Measurements from ENCODE around the gene KRTAP19-6. TPM values are rescaled to one million over a fixed set of nuclear protein-coding genes. Genes with fewer than 3 reads are reported as not detected.
A peak's percentile ranks its signal among the peaks of the same experiment; 100 is the strongest.
"Not testable (repeated sequence)": the region's sequence is repeated elsewhere in the genome, so short reads cannot be mapped to it uniquely, and the experiment has no call there.

The KRTAP19-6 gene
- total RNA-seq, 2 experiments from 2014 or later = not detected

DNA sequence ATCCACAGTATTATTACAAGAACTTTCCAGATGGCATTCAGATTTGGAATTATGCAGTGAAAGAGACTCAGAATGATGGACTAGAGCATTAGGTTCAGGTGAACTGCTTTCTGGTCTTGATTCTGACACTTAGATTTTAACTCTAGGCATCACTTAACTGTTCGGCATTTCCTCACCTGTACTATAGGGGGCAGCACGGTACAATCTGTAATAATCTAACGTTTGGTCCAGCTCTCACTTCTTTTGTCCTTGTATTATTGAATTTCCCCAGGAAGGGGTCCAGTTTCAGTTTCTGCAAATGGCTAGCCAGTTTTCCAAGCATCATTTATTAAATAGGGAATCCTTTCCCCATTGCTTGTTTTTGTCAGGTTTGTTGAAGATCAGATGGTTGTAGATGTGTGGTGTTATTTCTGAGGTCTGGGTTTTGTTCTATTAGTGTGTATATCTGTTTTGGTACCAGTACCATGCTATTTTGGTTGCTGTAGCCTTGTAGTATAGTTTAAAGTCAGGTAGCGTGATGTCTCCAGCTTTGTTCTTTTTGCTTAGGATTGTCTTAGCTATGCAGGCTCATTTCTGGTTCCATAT is 36.0 kb downstream of the KRTAP19-6 start:
- H3K27ac Mint-ChIP-seq; H3K36me3 Mint-ChIP-seq (ENCODE audit: low read depth); H3K4me3 Mint-ChIP-seq; POLR2A ChIA-PET; H3K4me1 Mint-ChIP-seq (ENCODE audit: low read depth); ATAC-seq; H3K9me3 Mint-ChIP-seq; H3K27me3 Mint-ChIP-seq: not testable (repeated sequence)
- CTCF ChIA-PET = interaction anchor here (0.7 to 2.0 kb wide), 7 partner anchors 12 to 579 kb away, joined by 3 to 4 read pairs (median 4); no protein-coding TSS in a partner anchor
- intact Hi-C loops (cut with micrococcal nuclease) = loop anchor here (5.0 kb wide), 1 partner anchor 582 kb away; no protein-coding TSS in a partner anchor
- peak; percentile 17 for DNase-seq
- TF ChIP-seq, protein P1, sequence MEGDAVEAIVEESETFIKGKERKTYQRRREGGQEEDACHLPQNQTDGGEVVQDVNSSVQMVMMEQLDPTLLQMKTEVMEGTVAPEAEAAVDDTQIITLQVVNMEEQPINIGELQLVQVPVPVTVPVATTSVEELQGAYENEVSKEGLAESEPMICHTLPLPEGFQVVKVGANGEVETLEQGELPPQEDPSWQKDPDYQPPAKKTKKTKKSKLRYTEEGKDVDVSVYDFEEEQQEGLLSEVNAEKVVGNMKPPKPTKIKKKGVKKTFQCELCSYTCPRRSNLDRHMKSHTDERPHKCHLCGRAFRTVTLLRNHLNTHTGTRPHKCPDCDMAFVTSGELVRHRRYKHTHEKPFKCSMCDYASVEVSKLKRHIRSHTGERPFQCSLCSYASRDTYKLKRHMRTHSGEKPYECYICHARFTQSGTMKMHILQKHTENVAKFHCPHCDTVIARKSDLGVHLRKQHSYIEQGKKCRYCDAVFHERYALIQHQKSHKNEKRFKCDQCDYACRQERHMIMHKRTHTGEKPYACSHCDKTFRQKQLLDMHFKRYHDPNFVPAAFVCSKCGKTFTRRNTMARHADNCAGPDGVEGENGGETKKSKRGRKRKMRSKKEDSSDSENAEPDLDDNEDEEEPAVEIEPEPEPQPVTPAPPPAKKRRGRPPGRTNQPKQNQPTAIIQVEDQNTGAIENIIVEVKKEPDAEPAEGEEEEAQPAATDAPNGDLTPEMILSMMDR (IDR thresholded peaks at IDR 0.05) = peak; percentile 72

DNA sequence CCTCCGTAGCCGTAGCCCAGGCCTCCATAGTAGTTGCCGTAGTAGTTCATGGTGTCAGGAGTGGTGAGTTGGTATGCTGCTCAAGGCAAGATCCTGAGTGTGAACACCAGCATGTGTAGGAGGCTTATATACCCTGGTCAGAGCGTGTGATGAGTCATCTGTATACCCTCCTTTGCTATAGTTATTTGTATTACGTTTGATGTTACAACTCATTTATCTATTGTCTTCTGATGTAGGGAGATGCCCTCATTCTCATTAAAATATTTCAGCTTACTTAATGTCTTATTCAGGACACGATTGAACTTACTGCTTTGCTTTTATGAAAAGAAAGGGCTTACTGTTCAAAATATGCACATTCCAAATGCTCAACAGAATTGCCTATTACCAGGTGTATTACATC is 39.6 kb downstream of the KRTAP19-6 start, which contains the start of gene KRTAP19-5:
TSS of gene KRTAP19-5 (minus strand) at position 101 of the 400 bp plus-strand sequence. CDS start at position 50, 51 bp downstream.
- Mint-ChIP-seq H3K4me1 (ENCODE audit: low read depth) (no peaks in the 10 kb centered on the region), H3K36me3 (ENCODE audit: low read depth) (no peaks in the 10 kb centered on the region), H3K9me3 (no peaks in the 10 kb centered on the region), H3K27ac (no peak within 1 kb of the TSS), H3K27me3 (peaks cover 3% of the 10 kb centered on the region), H3K4me3 (no peak within 1 kb of the TSS)
- POLR2A ChIA-PET = no interaction called here
- no peak for DNase-seq
- CTCF ChIA-PET = no interaction called here
- intact Hi-C loops (cut with micrococcal nuclease) = no loop called here
- TF ChIP-seq, protein P1 (IDR thresholded peaks at IDR 0.05) = no peak
- ATAC-seq = no peak

DNA sequence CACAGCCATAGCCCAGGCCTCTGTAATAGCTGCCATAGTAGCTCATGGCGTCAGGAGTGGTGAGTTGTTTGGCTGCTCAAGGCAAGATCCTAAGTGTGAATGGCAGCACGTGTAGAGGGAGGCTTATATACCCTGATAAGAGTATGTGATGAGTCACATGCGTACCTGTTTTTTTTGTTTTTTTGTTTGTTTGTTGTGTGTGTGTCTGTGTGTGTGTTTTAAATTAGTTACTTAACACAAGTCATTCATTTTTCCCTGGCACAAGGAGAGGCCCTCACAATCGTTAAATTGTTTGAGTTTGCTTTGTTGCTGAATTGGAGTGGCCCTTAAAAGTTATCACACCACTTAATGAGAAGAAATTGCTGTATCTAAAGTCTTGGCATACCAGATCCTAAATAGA is 44.6 kb downstream of the KRTAP19-6 start, which contains the start of gene KRTAP19-4:
TSS of gene KRTAP19-4 (minus strand) at position 101 of the 400 bp plus-strand sequence. CDS start at position 46, 55 bp downstream.
- ATAC-seq (no peak), DNase-seq (no peak)
- Mint-ChIP-seq H3K27me3 (no peaks in the 10 kb centered on the region), H3K27ac (no peak within 1 kb of the TSS), H3K4me1 (ENCODE audit: low read depth) (no peaks in the 10 kb centered on the region), H3K4me3 (no peak within 1 kb of the TSS), H3K9me3 (no peaks in the 10 kb centered on the region), H3K36me3 (ENCODE audit: low read depth) (no peaks in the 10 kb centered on the region)
- ChIA-PET CTCF (interaction anchor here (1.5 kb wide), 1 partner anchor 63 kb away, joined by 5 read pairs; no protein-coding TSS in a partner anchor), POLR2A (no interaction called here)
- TF ChIP-seq, protein P1 (IDR thresholded peaks at IDR 0.05) = no peak
- intact Hi-C loops (cut with micrococcal nuclease) = no loop called here

DNA sequence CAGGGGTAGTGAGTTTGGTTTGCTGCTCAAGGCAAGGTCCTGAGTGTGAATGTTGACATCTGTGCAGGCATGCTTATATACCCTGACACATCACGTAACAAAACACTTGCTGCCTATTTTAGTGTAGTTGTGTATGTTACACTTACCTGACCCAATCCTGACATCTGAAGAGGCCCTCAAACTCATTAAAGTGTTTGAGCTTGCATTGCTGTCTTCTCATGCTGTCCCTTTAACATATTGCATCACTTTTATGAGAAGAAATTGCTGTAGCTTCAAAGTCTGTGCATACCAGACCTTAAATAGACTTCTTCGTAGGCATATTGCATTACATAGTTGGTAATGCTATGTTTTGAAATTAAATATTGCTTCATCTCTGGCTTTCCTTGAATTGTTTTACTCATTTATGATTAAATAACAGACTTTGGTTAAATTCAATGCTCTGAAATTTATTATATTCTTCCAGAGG is 49.7 kb downstream of the KRTAP19-6 start, which contains the start of gene KRTAP19-3:
TSS of gene KRTAP19-3 (minus strand) at position 51 of the 466 bp plus-strand sequence. CDS start 56 bp downstream, outside the sequence.
- intact Hi-C loops (cut with micrococcal nuclease) = no loop called here
- TF ChIP-seq, protein P1 (IDR thresholded peaks at IDR 0.05) = no peak
- Mint-ChIP-seq H3K36me3 (ENCODE audit: low read depth) (no peaks in the 10 kb centered on the region), H3K27me3 (no peaks in the 10 kb centered on the region), H3K4me1 (ENCODE audit: low read depth) (no peaks in the 10 kb centered on the region), H3K9me3 (no peaks in the 10 kb centered on the region), H3K4me3 (no peak within 1 kb of the TSS), H3K27ac (no peak within 1 kb of the TSS)
- ChIA-PET CTCF (no interaction called here), POLR2A (no interaction called here)
- no peak for DNase-seq
- no peak for ATAC-seq

Other genes with a start within 250 kb of the KRTAP19-6 start
- not detected for gene KRTAP26-1, start 221.5 kb downstream of the KRTAP19-6 start, total RNA-seq
- gene KRTAP27-1, start 204.2 kb downstream of the KRTAP19-6 start, total RNA-seq = not detected
- not detected for gene KRTAP23-1, start 193.3 kb downstream of the KRTAP19-6 start, total RNA-seq
- gene KRTAP13-2, start 169.6 kb downstream of the KRTAP19-6 start, total RNA-seq = not detected
- gene KRTAP13-1, start 145.8 kb downstream of the KRTAP19-6 start, total RNA-seq = not detected
- not detected for gene KRTAP13-3, start 115.9 kb downstream of the KRTAP19-6 start, total RNA-seq
- not detected for gene KRTAP13-4, start 111.6 kb downstream of the KRTAP19-6 start, total RNA-seq
- not detected for gene KRTAP15-1, start 101.6 kb downstream of the KRTAP19-6 start, total RNA-seq
- not detected for gene KRTAP19-1, start 61.5 kb downstream of the KRTAP19-6 start, total RNA-seq
- not detected for gene KRTAP19-2, start 54.4 kb downstream of the KRTAP19-6 start, total RNA-seq
- not detected for gene KRTAP19-3, start 49.9 kb downstream of the KRTAP19-6 start, total RNA-seq
- not detected for gene KRTAP19-4, start 44.7 kb downstream of the KRTAP19-6 start, total RNA-seq
- gene KRTAP19-5, start 39.7 kb downstream of the KRTAP19-6 start, total RNA-seq = not detected
- gene KRTAP19-7, start 19.4 kb upstream of the KRTAP19-6 start, total RNA-seq = not detected
- not detected for gene KRTAP22-2, start 48.5 kb upstream of the KRTAP19-6 start, total RNA-seq
- not detected for gene KRTAP6-3, start 50.6 kb upstream of the KRTAP19-6 start, total RNA-seq
- gene KRTAP6-2, start 57.0 kb upstream of the KRTAP19-6 start, total RNA-seq = not detected
- not detected for gene KRTAP22-1, start 59.2 kb upstream of the KRTAP19-6 start, total RNA-seq
- not detected for gene KRTAP6-1, start 72.1 kb upstream of the KRTAP19-6 start, total RNA-seq
- not detected for gene KRTAP20-1, start 74.6 kb upstream of the KRTAP19-6 start, total RNA-seq
- not detected for gene KRTAP20-4, start 78.8 kb upstream of the KRTAP19-6 start, total RNA-seq
- not detected for gene KRTAP20-2, start 93.3 kb upstream of the KRTAP19-6 start, total RNA-seq
- not detected for gene KRTAP20-3, start 101.0 kb upstream of the KRTAP19-6 start, total RNA-seq
- not detected for gene KRTAP21-3, start 176.9 kb upstream of the KRTAP19-6 start, total RNA-seq
- gene KRTAP21-2, start 205.4 kb upstream of the KRTAP19-6 start, total RNA-seq = not detected
- gene KRTAP21-1, start 213.6 kb upstream of the KRTAP19-6 start, total RNA-seq = not detected

All from activated CD8-positive, alpha-beta T cell treated with anti-CD3 and anti-CD28 coated beads for 36 hours (primary cell).